HG03066 (cell line): ENCODE results near the gene PITX1.
"Not testable (repeated sequence)": the region's sequence is repeated elsewhere in the genome, so short reads cannot be mapped to it uniquely, and the experiment has no call there.

Experiments
- ATAC-seq: cut with Tn5 transposase; IDR thresholded peaks from one replicate; pipeline ENCODE4 v1.9.1; 2021; ENCODE audit warnings: low read depth; ENCODE audit not compliant: unreplicated experiment

The PITX1 gene

DNA sequence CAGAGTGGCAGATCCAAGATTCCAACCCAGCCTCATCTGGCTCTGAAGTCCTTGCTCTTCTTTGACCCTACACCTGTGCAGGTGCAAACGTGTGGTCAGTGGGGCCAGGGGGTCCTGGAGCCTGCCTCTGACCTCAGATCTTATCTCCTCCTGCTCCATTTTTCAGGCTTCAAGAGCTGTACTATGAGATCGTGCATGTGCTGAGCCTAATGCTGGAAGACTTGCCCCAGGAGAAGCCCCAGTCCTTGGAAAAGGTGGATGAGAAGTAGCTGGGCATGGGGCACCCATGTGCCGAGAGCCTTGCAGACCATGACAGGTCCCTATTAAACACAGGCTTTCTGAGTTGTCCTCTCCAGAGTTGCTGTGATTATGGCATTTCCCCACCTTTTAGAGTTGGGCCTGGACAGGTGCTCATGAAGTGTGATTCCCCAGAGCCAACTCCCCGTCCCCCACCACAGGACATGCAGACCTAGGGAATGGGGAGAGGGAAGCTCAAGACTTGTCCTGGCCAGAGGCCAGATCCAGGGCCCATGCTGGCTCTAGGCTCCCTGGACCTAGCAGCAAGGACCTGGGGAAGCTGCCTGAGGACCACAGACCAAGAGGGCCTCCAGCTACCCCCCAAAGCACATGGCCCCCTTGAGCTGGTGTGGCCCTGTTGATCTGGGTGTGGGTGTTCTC lies 22.5 kb downstream of the PITX1 start:
- no peak for ATAC-seq

DNA sequence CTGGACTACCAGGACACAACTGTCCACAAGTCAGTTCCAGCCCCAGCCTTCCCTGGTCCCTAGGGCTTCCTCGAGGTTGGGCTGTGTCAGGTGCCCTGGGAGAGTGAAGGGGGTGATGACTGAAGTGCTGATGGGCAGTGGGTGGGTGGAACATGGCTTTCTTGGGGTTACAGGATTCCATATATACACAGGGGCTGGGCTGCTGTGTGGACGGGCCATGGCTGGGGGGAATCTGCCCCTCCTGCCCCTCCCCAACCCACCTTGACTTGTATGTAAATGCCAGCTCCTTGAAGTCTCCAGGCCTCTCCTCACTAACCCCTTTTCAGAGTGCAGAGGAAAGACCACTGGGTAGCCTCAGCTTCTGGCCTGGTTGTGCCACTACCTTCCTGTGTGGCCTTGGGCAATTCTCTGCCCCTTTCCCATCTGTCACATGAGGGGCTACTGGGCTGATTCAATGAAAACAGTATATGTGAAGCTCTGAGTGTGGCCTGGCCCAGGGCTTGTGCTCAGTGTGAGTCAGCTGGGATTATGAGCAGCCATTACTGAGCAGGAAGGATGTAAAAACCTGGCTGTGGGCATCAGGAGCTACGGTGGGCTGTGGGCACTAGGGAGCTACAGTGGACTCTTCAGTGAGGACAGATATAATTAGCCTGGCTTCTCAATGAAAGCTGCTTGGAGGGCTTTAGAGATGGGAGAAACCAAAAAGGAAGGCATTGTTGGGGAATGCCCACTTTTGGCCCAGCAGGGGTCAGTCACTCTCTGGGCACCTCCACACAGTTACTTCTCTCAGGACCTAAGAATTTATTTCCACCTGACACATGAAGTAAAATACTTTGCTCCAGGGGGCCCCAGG lies 23.3 kb downstream of the PITX1 start:
- no peak for ATAC-seq

DNA sequence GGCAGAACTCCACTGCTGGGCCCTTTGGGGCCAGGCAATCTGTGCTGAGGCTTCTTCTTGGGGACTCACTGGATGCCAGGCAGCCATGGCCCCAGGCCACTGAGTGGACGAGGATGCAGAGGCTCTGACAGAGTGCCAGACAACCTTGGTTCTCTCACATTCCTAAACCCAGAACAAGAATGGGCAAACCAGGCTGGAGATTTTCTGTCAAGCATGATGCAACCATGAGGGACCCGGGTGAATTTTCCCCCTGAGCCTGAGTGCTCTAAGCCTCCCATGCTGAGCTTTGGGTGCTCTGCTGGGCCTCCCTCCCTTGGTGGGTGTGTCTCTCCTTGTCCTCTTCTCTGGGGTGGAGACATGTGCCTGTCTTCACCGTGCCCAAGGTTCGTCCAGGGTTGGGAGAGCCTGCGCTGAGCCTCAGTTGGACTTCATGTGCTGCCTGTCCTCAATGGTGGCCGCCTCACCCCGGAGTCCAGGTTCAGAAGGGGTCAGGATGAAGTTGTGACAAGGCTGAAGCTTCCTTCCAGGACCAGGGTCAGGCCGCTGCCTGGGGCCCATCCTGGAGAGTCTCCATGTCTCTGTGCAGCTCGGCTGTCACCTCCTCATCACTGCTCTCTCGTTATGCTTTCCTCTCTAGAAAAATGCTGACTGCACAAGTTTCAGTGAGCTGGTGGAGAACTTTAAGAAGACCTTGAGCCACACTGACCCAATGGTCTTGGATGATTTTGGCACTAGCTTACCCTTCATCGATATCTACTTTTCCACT lies 24.1 kb downstream of the PITX1 start:
- no peak for ATAC-seq

GRCh38 chr5:135008981-135009735 lies 24.9 kb downstream of the PITX1 start:
- no peak for ATAC-seq

DNA sequence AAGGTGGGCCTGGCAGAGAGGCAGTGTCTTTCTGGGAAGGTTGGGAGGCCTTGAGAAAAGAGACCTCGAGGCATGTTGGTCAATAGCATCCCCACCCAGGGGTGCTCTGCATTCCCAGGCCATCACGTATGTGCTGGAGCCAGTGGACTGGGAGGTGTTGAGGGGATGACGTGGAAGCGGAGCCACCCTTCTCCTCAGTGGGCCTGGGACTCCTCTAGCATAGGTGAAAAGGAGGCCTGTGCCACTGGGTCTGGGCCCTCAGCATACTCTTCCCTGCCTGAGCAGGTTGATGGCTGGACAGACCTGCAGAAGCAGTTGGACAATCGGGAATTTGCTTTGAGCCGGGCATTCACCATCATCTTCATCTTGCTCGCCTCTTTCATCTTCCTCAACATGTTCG lies 25.5 kb downstream of the PITX1 start:
- ATAC-seq, result no peak

GRCh38 chr5:135007749-135008363 lies 26.2 kb downstream of the PITX1 start:
- no peak for ATAC-seq

- no peak for ATAC-seq
Measured at GRCh38 chr5:135007305-135007704, 26.7 kb downstream of the PITX1 start.

DNA sequence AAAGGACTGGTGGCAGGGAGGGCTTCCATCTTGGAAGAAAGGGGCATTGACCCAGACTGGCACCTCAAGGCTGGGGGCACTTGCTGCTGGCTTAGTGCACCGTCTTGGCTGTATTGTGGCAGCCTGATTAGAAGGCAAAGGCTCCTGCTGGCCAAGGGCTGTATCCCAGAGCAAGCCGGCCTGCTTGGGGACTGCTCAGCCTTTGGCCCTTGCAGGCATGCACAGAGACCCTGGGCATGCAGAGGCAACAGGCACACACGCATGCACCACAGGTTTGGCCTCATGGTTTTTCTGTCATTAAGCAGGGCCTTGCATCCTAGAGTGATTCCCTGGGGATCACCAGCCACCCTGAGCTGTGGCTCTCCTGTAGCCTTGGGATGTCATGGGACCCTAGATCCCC lies 29.0 kb downstream of the PITX1 start:
- no peak for ATAC-seq

- ATAC-seq, result no peak
Measured at GRCh38 chr5:135004376-135004775, 29.7 kb downstream of the PITX1 start.

GRCh38 chr5:134998068-134998467 lies 36.0 kb downstream of the PITX1 start:
- not testable (repeated sequence) for ATAC-seq

- ATAC-seq, result no peak
Measured at GRCh38 chr5:134997015-134997414, 37.0 kb downstream of the PITX1 start.

- ATAC-seq, result no peak
Measured at GRCh38 chr5:134995850-134996402, 38.1 kb downstream of the PITX1 start.

GRCh38 chr5:134994560-134995156 lies 39.4 kb downstream of the PITX1 start:
- no peak for ATAC-seq

- ATAC-seq, result no peak
Measured at GRCh38 chr5:134993161-134993560, 40.9 kb downstream of the PITX1 start.

- ATAC-seq, result no peak
Measured at GRCh38 chr5:134992148-134992547, 41.9 kb downstream of the PITX1 start.

GRCh38 chr5:134990183-134990582 lies 43.8 kb downstream of the PITX1 start:
- ATAC-seq, result not testable (repeated sequence)

DNA sequence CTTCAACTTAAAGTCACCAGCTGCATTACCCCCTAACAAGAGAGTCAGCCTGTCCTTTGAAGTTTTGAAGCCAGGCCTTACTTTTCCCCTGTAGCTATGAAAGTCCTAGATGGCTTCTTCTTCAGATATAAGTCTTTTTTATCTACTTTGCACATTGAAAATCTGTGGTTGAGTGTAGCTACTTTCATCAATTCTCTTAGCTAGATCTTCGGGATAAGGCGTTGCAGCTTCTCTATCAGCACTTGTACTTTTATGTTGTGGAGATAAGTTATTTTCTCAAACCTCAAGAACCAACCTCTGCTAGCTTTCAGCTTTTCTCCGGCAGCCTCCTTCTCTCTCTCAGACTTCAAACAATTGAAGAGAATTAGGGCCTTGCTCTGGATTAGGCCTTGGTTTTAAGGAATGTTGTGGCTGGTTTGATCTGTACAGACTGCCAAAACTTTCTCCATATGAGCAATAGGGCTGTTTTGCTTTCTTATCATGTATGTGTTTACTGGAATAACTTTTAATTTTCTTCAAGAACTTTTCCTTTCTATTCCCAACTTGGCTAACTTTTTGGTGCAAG lies 44.7 kb downstream of the PITX1 start:
- ATAC-seq, result no peak

GRCh38 chr5:134982230-134982629 lies 51.8 kb downstream of the PITX1 start:
- no peak for ATAC-seq

DNA sequence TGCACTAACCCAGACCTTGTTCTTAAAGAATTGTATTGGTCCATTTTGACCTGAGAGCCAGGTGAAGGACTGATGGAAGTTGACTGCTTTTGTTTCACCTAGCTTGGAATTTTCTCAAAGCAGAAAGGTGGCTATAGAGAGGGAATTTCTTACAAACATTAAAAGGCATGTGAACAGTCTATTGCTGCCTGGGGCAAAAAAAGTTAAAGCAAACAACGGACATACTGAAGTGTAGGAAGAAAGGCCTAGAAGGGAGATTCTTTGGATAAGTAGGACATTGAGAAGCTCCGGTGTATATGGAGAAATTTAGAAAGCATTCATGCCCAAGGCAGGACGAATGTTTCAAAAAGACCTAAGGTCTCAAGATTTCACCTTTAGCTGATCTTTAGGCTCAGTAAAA lies 54.6 kb downstream of the PITX1 start:
- ATAC-seq, result no peak
